ENCODE measurements around the gene GHRL. TPM values are rescaled to one million over a fixed set of nuclear protein-coding genes. Genes with fewer than 3 reads are reported as not detected.
A peak's percentile ranks its signal among the peaks of the same experiment; 100 is the strongest.
"Not testable (repeated sequence)": the region's sequence is repeated elsewhere in the genome, so short reads cannot be mapped to it uniquely, and the experiment has no call there.

GHRL gene
- total RNA-seq, 1 donor from 2014 or later: 0.35 TPM

DNA sequence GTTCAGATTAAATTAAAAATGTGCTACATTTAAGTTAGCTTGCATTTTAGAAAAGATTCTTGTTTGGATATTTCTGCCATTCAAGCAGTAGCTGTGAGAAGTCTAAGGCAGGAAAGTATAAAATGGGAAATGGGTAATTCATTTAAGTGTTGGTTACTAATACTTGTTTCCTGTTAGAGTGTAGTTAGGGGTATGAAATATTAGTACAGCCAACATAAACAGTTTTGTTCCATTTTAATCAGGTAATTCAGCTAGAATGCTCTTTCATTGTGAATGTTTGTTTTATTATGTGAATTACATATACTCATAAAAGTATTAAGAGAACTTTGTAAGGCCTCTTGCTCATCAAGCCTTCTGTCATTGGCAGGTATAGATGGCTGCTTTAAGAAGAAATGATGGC lies 24.6 kb downstream of the GHRL start:
- Mint-ChIP-seq H3K27ac (ENCODE audit: unreplicated experiment) (no peak overlapping the region), H3K36me3 (ENCODE audit: low read depth) (peaks cover 4% of the 10 kb centered on the region), H3K4me3 (no peak overlapping the region), H3K27me3 (ENCODE audit: low read depth) (no peaks in the 10 kb centered on the region), H3K4me1 (peaks cover 17% of the 10 kb centered on the region), H3K9me3 (no peaks in the 10 kb centered on the region)
- TF ChIP-seq, protein P1, sequence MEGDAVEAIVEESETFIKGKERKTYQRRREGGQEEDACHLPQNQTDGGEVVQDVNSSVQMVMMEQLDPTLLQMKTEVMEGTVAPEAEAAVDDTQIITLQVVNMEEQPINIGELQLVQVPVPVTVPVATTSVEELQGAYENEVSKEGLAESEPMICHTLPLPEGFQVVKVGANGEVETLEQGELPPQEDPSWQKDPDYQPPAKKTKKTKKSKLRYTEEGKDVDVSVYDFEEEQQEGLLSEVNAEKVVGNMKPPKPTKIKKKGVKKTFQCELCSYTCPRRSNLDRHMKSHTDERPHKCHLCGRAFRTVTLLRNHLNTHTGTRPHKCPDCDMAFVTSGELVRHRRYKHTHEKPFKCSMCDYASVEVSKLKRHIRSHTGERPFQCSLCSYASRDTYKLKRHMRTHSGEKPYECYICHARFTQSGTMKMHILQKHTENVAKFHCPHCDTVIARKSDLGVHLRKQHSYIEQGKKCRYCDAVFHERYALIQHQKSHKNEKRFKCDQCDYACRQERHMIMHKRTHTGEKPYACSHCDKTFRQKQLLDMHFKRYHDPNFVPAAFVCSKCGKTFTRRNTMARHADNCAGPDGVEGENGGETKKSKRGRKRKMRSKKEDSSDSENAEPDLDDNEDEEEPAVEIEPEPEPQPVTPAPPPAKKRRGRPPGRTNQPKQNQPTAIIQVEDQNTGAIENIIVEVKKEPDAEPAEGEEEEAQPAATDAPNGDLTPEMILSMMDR (conservative IDR thresholded peaks at IDR 0.05): no peak
- no peak for DNase-seq (ENCODE audit: low read depth, low spot score)

DNA sequence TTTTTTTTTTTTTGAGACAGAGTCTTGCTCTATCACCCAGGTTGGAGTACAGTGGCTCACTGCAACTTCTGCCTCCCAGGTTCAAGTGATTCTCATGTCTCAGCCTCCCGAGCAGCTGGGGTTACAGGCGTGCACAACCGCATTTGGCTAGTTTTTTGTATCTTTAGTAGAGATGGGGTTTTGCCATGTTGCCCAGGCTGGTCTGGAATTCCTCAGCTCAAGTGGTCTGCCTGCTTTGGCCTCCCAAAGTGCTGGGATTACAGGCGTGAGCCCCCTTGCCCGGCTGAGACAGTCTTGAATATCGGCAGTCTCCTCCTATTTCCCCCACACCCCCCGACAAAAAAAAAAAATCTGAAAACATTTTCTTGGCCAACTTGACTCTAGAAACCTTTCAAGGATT lies 25.8 kb downstream of the GHRL start:
- DNase-seq (ENCODE audit: low read depth, low spot score); H3K36me3 Mint-ChIP-seq (ENCODE audit: low read depth): not testable (repeated sequence)

DNA sequence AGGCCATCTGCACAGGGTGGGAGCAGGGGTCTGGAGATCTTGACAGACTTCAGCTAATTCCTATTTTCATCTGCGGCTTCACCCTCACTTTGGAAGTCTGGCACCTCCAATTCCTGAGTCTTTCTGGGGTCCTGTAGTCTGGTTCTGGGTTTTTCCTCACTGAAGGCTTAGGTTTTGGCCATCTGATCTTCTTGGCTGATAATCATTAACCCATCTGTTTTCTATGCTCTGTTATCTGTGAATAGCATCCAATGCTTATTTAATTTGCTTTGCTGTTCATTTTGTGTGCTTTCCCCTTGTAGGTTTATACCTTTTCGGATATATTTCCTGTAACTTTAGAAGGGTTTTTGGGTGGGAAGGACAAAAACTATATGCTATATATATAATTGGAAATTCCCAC lies 26.9 kb downstream of the GHRL start:
- peaks cover 14% of the 10 kb centered on the region for H3K4me1 Mint-ChIP-seq
- H3K27ac Mint-ChIP-seq (ENCODE audit: unreplicated experiment): no peak overlapping the region
- H3K4me3 Mint-ChIP-seq: no peak overlapping the region
- no peaks in the 10 kb centered on the region for H3K27me3 Mint-ChIP-seq (ENCODE audit: low read depth)
- H3K36me3 Mint-ChIP-seq (ENCODE audit: low read depth): peaks cover 9% of the 10 kb centered on the region
- DNase-seq (ENCODE audit: low read depth, low spot score): no peak
- H3K9me3 Mint-ChIP-seq: no peaks in the 10 kb centered on the region
- TF ChIP-seq, protein P1 (conservative IDR thresholded peaks at IDR 0.05): no peak

More for the DNA sequence above, 25.8 kb downstream of the GHRL start:
- not testable (repeated sequence) for H3K27me3 Mint-ChIP-seq (ENCODE audit: low read depth); H3K27ac Mint-ChIP-seq (ENCODE audit: unreplicated experiment); H3K9me3 Mint-ChIP-seq; H3K4me3 Mint-ChIP-seq
- H3K4me1 Mint-ChIP-seq: peaks cover 14% of the 10 kb centered on the region

DNA sequence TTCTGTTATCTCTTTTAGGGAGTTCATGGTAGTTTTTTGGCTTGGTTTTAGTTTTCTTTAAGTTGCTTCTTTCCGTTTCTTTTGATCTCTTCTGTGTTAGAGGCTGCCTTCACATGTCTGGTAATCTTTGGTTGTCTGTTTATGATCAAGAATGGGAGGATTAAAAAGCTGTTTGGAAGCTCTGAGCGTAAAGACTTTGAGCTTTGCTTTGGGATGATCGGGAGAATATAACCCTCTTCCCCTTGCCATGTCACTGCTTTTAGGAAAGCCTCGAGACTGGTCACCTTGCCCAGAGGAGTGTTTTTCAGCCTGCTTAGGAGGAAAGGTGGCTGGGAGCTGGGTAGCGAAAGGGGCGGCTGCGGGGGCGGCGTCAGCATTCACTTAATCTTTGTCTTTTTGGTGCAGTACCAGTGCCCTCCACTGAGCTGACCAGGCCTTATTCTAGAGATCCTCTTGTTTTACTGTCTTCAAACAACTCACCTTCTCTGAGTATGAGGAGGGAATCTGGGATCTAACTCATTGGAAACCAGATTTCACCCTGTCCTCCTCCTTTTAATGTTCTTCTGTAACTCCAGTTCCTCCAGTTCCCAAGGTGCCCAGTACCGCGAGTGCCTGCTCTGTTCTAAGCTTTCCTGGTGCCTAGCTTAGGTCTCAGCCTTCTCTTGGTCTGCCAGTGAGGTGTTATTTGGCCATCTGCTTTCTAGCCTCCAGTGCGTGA lies 28.9 kb downstream of the GHRL start:
- peak; percentile 47 for DNase-seq (ENCODE audit: low read depth, low spot score)
- H3K9me3 Mint-ChIP-seq: no peaks in the 10 kb centered on the region
- H3K4me1 Mint-ChIP-seq: peaks cover 14% of the 10 kb centered on the region
- TF ChIP-seq, protein P1 (conservative IDR thresholded peaks at IDR 0.05): peak; percentile 59
- no peak overlapping the region for H3K4me3 Mint-ChIP-seq
- no peaks in the 10 kb centered on the region for H3K27me3 Mint-ChIP-seq (ENCODE audit: low read depth)
- peaks cover 9% of the 10 kb centered on the region for H3K36me3 Mint-ChIP-seq (ENCODE audit: low read depth)
- H3K27ac Mint-ChIP-seq (ENCODE audit: unreplicated experiment): peak overlapping the region; percentile 74

DNA sequence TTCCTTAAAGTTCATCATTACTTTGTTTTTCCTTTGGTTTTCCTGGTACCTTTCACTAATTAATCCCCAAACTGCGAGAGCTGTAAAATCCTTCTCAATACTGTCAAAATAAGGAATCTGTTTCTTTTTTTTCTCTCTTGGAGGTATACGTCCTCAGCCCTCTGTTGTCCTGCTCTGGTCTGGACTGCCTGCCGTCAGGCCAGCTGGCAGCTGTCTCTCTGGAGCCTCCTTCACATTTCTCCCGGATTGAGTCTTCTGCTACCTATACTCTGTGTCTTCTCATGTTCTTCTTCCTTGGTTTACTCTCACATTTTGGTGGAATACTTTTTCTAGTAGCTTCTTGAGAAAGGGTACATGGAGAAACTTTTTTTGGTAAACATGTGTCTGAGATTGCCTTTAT lies 30.7 kb downstream of the GHRL start:
- H3K36me3 Mint-ChIP-seq (ENCODE audit: low read depth): peaks cover 9% of the 10 kb centered on the region
- TF ChIP-seq, protein P1 (conservative IDR thresholded peaks at IDR 0.05): no peak
- no peaks in the 10 kb centered on the region for H3K27me3 Mint-ChIP-seq (ENCODE audit: low read depth)
- H3K4me1 Mint-ChIP-seq: peaks cover 14% of the 10 kb centered on the region
- no peaks in the 10 kb centered on the region for H3K9me3 Mint-ChIP-seq
- DNase-seq (ENCODE audit: low read depth, low spot score): no peak
- H3K4me3 Mint-ChIP-seq: no peak overlapping the region
- no peak overlapping the region for H3K27ac Mint-ChIP-seq (ENCODE audit: unreplicated experiment)

DNA sequence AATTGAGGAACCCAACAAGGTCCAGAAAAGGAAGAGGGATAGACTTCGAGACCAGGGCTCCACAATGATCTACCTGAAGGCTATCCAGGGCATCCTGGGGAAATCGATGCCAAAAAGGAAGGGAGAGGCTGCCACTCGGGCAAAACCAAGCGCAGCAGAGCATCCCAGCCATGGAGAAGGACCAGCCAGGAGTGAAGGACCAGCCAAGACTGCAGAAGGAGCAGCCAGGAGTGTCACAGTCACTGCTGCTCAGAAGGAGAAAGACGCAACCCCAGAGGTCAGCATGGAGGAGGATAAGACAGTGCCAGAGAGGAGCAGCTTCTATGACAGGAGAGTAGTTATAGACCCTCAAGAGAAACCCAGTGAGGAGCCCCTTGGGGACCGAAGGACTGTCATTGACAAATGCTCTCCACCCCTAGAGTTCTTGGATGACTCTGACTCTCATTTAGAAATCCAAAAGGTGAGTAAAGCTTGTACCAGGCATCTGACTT lies 32.5 kb downstream of the GHRL start:
- TF ChIP-seq, protein P1 (conservative IDR thresholded peaks at IDR 0.05): no peak
- DNase-seq (ENCODE audit: low read depth, low spot score): no peak
- Mint-ChIP-seq H3K27me3 (ENCODE audit: low read depth) (no peaks in the 10 kb centered on the region), H3K4me3 (no peak overlapping the region), H3K36me3 (ENCODE audit: low read depth) (peaks cover 13% of the 10 kb centered on the region), H3K9me3 (no peaks in the 10 kb centered on the region), H3K27ac (ENCODE audit: unreplicated experiment) (no peak overlapping the region), H3K4me1 (peaks cover 11% of the 10 kb centered on the region)
